ENCODE measurements around the gene INTS11.

The INTS11 gene

DNA sequence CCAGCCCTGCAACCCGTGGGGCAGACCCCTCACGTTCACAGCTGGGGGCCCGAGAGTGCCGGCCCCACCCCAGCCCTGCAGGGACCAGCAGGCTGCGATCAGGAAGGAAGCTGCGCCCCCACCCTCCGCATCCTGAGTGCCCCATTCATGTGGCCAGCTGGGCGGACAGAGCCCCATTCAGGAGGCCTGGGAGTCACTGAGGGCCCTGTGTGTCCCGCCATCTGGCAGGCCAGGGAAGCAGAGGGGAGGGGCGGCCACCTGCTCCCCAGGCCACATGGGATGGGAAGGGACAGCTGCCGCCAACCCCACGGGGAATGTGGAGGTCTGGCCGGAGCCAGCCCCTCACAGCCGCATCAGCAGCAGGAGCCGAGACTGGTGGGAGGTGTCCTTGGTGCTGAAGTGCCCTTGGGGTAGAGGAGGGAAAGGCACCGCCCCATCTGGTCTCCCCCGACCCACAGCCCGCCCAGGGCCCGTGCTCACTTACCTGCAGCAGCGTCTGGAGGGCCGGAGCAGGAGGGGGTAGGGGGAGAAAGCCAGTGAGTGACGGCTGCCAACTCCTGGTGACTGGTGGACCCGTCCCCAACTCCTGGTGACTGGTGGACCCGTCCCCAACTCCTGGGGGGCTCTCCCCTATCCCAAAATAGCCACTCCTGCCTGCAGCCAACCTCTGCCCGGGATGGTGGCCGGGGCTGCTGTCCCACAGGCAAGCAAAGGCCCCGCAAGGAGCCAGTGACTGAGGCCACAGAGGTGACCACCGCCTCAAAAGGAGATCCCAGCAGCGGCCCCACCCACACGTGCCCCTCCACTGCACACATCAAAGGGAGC lies 25.4 kb downstream of the INTS11 start:
- no peak for DNase-seq

DNA sequence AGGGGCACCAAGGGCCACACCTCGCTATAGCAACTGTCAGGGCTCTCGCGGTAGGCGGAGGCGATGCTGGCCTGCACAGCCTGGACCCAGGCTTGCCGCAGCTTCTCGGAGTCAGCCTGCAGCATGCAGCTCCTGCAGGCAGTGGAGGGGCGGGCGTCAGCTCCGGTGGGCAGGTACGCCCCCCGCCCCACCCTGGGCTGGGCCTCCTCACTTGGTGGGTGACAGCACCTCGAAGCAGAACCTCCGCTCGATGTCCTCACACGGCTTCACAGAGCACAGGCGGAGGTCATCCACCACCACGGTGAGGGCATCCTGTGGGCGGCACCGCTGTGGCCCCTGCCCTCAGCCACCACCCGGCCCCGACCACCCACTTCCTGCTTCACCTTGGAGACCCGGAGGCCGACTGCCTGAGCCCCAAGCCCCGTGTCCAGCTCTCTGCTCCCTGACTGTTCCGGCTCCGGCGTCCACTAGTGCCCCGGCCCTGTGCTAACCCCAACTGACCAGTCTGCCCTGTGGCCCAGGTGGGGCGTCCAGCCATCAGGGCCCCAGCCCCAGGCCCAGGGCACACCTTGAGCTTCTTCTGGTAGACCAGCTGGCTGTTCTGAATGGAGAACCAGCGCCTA lies 26.5 kb downstream of the INTS11 start:
- no peak for DNase-seq

DNA sequence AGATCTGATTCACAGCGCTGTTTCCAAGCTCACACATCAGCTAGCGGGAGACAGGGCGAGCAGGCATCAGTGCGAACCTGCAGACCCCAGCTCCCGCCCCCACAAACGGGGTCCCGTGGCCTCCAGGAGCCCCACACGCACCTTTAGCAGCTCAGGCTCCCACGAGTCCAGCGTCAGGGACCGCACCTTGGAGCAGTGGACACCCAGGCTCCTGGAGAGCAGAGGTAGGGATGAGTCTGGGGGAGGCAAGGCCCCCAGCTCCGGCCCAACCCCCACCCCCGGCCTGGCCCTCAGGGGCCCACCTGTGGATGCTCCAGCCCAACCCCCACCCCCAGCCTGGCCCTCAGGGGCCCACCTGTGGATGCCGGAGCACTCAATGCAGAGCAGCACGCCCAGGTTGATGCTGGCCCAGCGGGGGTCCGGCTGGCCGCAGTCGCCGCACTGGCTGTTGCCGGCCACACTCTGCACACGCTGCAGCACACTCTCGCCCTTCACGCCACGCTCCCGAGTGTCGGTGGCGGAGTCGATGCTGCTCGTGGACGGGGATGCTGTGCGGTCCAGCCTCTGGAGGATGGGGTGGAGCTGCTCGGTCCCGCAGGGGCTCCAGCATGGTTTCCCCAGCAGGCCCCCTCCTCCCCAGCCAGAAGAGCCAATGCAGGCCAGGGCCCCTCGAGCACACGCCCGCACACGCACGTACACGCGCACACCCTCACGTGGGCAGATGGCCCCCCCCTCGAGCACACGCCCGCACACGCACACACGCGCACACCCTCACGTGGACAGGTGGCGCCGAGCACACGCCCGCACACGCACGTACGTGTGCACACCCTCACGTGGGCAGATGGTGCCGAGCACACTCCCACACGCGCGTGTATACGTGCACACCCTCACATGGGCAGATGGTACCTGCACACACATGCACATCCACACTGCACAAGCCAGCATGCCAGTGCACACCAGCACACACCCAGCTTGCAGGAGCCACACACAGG lies 28.1 kb downstream of the INTS11 start:
- no peak for DNase-seq

DNA sequence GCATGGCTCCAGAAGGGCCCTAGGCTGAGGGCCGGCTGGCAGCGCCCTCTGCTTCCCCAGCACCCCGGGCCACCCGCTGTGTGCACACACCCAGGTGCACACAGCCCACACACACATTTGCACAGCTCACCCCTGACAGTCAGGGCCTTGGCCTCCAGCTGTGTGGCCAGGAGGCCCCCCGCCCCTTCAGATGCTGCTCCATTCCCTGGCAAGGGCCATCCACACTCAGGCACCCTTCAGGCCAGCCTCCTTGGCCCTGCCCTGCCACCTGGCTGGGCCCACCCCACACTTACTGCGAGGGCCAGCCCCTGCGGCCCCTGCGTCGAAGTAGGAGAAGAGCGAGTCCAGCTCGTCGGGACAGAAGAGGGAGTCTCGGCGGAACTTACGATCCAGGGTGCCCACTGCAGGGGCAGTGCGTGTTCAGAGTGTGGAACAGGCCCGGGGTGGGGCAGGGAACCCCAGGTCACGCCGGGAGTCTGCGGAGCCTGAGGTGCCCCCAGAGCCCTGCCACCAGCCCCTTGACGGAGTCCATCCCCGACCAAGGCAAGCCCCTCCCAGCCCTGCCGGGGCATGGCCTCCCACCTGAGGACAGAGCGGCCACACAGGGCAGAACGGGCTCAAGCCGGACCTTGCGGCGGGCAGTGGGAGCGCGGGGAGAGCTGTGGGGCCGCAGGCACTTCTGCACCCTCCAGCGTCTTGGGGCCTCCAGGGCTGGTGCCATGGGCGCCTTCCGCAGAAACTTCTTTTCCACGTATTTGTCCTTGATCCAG lies 29.1 kb downstream of the INTS11 start:
- DNase-seq, result no peak

DNA sequence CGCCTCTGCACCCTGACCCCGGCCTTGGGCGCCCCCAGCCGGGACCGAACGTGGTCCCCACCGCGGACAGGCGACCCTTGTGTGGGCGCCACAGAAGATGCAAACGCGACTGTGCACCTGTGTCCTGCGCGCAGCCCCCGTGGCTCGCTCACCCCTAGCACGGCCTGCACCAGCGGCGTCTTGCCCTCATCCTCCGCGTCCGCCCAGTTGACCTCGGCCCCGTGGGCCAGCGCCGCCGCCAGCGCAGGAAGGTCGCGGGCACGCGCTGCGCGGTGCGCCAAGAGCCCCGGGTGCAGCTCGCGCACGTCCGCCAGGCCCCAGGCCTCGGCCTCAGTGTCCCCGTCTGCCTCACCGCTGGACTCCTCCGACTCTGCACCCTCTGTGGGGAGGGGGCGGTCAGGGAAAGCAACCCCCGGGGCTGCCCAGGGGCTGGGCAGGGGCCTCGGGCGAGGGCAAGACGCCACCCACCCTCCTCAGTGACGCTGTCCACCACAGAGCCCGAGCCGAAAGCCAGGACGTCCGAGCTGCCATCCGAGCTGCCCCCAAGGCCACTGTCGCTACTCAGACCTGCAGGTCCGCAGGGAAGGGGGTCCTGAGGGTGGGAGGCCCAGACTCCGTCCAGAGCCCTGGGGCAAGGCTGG lies 30.1 kb downstream of the INTS11 start:
- DNase-seq, result no peak

DNA sequence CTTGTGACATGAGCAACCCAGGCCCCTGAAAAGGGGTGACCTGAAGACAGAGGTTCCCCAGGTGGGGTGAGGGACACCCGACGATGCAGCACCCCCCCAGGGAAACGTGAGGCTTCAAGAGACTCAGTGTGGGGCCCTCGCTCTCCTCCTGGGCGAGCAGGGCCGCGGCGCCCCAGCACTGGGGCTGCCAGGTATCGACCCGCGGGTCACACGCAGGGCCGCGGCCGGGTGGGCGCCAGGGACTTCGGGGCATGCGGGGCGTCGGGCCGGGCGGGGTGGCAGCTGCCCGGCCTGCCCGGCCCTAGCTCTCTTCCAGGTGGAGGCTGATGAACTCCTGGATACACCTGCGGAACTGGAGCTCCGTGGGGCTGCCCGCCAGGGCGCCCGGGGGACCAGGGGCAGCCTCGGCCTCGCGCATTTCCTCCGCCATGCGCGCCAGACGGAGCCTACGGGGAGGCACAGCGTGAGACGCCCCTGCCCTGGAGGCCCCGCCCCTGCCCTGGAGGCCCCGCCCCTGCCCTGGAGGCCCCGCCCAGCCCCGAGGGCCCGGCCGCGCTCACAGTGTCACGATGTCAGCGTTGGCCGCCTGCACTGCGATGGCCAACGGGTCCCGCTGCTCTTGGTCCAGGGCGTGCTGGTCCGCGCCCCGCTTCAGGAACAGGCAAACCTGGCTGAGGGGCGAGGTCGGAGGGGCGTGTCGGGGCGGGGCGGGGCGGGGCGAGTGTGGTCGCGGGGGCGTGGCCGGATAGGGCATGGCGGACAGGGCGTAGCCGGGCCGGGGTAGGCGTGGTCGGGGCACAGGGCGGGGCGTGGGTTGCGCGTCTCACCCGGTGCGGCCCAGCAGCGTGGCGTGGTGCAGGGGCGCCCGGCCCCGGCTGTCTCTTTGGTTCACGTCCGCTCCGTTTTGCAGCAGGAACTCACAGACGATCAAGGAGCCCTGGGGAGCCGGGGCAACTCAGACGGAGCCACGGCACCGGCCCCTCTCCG lies 30.9 kb downstream of the INTS11 start:
- no peak for DNase-seq

DNA sequence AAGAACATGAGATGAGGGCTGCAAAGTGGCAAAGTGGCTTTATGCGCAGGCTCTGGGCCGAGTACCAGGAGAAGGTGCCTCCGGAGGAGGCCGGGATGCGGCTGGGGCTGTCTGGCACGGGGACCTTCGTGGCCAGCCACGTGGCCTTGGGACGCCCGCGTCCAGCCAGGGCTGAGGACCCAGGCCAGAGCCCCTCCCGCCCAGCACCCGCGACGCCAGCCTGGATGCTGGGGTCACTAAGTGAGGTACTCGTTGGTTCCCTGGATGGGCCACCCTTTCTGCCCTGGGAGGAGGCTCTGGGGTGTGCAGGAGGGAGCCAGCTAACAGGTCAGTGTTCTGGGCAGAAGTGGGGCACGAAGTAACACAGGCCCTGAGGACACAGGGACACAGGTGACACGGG lies 31.6 kb downstream of the INTS11 start:
- DNase-seq, result no peak

DNA sequence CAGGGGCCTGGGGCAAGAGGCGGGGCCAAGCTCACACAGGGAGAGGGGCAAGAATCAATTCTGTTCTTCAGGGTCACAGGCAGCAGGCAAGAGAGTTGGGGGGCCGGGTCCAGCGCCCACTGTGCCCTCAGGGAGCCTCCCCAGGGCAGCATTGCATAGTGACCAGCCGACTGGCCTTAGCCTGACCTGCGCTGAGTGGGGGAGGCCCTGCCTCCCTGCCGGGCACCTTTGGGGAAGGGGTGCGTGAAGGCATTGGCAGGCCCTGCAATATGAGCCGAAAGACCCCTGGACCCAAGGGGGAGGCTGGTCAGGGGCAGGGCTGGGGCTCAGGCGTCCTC lies 32.0 kb downstream of the INTS11 start:
- no peak for DNase-seq

DNA sequence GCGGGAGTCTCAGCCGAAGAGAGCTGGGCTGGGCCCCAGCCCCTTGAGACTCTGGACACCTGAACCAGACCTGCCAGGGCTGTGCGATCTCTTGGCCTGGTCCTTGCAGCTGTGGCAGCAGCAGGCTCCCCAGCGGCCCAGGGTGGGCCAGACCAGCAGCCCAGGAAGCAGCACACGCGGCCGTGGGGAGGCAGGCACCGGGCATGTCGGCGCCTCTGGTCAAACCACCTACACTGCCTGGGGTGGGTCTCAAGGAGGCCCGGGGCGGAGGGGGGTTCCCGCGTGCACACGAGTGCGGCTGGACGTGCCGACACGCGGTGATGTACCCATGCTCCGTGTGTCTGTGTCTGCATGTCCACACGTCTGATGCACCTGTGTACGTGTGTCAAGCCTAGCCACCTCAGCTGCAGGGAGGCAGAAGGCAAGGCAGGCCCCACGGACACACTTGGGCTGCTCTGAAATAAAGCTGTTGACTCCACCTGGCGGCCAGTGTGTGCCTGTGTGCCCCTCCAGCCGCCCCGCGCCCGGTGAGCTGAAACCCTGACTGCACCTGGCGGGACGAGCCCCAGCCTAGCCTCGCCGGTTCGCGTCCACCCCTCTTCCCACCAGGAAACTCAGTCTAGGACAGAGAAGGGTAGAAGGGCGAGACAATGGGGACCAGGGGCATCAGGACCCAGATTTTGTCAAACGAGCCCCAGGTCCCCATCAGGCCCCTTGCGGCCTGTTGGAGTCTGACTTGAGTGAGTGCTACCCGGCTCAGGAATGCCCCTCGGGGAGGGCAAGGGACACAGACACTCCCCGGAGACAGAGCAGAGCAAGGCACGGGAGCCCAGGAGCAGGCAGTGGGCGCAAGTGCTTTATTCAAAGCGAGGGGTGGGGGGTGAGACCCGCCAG lies 32.7 kb downstream of the INTS11 start:
- DNase-seq, result peak; percentile 59

DNA sequence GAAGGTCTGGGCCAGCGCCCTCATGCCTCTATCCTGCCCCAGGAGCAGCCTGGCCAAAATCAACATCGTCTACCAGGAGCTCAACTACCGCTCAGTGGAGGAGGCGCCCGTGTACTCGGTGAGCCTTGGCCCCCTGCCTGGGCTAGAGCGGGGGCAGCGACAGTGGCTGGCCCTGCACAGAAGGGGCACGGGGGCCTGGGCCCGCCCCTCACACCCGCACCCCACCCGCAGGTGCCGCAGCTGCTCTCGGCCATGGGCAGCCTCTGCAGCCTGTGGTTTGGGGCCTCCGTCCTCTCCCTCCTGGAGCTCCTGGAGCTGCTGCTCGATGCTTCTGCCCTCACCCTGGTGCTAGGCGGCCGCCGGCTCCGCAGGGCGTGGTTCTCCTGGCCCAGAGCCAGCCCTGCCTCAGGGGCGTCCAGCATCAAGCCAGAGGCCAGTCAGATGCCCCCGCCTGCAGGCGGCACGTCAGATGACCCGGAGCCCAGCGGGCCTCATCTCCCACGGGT lies 33.4 kb downstream of the INTS11 start:
- no peak for DNase-seq

DNA sequence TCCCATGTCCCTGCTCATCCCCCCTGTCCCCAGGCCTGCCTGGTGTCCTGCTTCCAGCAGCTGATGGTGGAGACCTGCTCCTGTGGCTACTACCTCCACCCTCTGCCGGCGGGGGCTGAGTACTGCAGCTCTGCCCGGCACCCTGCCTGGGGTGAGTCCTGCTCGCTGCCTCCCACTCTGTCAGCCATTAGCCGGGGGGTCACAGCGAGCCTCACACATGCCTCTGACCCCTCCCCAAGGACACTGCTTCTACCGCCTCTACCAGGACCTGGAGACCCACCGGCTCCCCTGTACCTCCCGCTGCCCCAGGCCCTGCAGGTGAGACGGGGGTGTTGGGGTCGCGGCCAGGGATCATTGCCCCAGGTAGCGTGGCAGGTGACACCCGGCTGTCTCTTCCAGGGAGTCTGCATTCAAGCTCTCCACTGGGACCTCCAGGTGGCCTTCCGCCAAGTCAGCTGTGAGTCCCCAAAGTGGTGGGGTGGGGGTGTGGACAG lies 34.2 kb downstream of the INTS11 start:
- peak; percentile 51 for DNase-seq

DNA sequence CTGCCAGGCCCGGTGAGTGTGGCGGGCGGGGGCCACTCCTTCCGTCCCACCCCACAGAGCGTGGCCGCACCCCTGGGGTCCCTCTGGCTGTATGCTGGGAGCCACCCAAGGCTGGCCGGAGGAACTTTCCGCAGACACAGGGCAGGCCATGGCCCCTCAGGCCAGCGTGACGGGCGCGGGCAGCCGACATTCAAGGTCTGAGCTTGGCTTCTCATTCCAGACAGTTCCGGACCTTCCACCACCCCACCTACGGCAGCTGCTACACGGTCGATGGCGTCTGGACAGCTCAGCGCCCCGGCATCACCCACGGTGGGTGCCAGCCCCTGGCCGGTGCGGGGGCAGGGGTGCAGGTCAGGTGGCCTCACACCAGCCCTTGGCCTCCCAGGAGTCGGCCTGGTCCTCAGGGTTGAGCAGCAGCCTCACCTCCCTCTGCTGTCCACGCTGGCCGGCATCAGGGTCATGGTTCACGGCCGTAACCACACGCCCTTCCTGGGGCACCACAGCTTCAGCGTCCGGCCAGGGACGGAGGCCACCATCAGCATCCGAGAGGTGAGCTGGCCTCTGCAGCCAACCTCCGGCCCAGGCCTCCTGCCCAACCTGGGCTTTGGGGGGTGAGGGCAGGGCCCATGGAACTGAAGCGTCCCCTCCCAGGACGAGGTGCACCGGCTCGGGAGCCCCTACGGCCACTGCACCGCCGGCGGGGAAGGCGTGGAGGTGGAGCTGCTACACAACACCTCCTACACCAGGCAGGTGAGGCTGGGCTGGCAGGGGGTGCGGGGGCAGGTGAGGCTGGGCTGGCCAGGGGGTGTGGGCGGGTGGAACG lies 37.0 kb downstream of the INTS11 start:
- DNase-seq, result no peak

DNA sequence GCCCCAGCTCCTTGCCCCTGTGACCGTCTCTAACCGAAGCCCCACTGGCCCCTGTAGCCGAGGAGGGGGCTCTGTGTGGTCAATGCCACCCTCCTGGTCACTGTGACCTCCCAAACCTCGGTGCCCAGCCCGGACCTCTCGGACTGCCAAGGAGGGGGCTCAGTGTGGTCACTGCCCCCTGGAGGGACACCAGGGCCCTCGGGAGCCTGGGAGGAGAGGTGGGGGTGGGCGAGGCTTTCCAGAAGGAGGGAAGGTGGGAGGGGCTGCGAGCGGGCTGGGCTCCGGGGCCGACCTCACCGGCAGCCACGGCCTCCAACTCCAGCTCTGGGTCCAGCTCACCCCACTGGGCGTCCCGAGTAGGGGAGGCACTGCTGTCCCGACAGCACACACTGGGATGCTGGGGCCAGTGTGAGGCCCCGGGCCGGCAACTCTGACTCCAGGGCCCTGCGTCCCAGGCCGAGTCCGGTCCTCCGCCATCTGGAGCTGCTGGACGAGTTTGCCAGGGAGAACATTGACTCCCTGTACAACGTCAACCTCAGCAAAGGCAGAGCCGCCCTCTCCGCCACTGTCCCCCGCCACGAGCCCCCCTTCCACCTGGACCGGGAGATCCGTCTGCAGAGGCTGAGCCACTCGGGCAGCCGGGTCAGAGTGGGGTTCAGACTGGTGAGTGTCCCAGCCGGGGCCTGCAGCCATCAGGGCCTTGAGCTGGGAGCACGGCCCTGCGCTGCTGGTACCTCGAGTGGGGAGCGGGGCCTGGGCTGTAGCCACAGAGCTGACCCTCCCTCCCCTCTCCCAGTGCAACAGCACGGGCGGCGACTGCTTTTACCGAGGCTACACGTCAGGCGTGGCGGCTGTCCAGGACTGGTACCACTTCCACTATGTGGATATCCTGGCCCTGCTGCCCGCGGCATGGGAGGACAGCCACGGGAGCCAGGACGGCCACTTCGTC lies 37.9 kb downstream of the INTS11 start:
- no peak for DNase-seq

DNA sequence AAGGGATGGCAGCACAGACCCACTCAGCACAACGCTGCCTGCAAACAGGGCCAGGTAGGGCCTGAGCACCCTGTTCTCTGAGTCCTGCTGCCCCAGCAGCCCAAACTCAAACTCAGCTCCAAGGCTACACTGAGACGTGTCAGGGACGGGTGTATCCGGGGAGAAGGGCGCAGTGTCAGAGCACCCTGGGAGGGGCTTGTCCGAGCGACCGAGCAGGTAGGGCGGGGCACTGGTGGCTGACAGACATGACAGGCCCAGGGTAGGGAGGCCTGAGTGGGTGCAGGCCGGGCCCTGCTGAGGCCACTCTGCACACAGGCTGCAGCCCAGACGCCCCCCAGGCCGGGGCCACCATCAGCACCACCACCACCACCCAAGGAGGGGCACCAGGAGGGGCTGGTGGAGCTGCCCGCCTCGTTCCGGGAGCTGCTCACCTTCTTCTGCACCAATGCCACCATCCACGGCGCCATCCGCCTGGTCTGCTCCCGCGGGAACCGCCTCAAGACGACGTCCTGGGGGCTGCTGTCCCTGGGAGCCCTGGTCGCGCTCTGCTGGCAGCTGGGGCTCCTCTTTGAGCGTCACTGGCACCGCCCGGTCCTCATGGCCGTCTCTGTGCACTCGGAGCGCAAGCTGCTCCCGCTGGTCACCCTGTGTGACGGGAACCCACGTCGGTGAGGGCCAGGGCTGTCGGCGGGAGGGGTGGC lies 38.7 kb downstream of the INTS11 start:
- no peak for DNase-seq

DNA sequence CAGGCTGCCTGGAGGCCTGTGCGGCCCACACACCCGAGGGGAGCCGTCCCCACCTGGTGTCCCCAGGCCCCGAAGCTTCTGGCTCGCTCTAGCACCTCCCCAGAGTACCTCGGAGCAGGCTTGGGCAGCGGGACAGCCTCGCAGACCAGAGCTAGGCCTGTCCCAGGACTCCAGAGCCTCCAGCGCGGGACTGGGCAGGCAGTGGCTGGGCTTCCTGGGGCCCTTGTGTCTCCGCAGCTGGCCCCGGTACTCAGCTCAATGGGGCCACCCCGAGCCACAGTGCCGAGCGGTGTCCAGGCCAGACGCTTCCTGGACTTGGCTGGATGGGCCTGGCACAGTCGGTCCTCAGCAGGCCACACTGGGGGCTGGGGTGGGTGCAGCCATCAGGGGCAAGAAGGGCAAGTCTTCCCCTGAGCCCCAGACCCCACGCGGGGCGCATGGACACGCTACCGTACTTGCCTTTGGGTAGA lies 39.3 kb downstream of the INTS11 start:
- no peak for DNase-seq

Data from CD4-positive, alpha-beta T cell treated with Interleukin-15 for 1 hour (primary cell).